Activated CD4-positive, CD25-positive, alpha-beta regulatory T cell (primary cell): ENCODE data around the gene GNG7.
"Not testable (repeated sequence)": the region's sequence is repeated elsewhere in the genome, so short reads cannot be mapped to it uniquely, and the experiment has no call there.

Experiments
- DNase-seq, 4 experiments: peaks; one replicate each; lab custom pipeline; 2025; lab: John Stamatoyannopoulos, UW

Gene GNG7

DNA sequence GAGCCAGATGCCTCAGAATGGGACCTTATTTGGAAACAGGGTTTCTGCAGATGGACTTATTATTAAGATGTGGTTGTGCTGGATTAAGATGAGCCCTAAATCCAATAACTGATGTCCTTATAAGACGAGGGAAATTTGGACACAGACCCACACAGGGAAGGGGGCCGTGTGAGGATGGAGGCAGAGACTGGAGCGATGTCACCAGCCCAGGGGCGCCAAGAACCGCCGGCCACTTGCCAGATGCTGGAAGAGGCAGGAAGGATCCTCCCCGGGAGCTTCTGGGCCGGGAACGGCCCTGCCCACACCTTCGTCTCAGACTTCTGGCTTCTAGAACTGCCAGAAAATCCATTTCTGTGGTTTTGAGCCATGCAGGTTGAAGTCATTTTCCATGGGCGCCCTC lies 26.6 kb downstream of the GNG7 start:
- DNase-seq: no peak

DNA sequence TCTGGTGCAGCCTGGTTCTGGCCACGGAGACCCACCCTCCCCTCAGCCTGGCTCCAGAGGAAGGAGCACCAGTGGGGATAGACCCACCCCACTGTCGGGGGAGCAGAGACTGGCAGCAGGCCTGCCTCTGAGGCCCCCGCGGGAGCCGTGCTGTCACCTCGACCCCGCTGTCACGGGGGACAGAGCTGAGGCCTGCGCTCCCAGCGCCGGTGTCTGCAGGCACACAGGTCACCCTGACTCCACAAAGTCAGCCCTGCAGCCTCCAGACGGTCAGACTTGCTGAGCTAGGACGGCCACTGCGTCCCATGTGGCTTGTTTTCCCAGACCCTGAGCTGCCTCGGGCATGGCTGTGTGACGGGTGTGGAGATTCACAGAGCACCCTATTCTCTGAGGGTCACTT lies 32.3 kb downstream of the GNG7 start:
- DNase-seq: no peak

GRCh38 chr19:2668175-2668763 lies 34.2 kb downstream of the GNG7 start:
- DNase-seq: no peak

DNA sequence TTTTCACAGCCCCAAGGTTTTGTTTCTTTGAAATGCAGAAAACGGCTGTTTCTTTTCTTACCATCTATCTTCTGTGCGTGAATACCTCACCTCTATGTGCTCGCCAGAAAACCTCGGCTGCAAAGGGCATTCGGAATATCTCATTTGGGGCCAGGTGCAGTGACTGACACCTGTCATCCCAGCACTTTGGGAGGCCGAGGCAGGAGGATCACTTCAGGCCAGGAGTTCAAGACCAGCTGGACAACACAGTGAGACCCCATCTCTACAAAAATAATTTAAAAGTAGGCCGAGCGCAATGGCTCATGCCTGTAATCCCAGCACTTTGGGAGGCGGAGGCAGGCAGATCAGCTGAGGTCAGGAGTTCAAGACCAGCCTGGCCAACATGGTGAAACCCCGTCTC lies 35.1 kb downstream of the GNG7 start:
- DNase-seq: not testable (repeated sequence)

DNA sequence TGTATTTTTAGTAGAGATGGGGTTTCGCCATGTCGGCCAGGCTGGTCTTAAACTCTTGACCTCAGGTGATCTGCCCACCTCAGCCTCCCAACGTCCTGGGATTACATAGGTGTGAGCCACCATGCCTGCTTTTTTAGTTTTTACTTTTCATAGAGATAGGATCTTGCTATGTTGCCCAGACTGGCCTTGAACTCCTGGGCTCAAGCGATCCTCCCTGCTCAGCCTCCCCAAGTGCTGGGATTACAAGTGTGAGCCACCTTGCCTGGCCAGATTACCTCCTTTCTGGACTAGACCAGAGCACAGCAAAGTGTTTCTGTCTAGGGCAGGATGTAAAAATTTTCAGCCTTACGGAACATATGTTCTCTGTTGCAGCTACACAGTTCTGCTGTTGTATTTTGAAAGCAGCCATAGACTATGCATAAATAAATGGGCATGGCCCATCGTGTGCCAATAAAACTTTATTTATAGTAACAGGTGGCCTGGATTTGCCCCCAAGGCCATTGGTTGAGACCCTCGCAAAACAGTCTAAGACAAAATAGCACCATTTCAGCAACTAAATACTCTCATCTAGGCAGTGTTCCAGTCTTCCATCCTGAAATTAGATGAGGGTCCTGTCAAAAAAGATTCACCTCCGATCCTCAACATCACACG lies 36.0 kb downstream of the GNG7 start:
- DNase-seq: no peak

DNA sequence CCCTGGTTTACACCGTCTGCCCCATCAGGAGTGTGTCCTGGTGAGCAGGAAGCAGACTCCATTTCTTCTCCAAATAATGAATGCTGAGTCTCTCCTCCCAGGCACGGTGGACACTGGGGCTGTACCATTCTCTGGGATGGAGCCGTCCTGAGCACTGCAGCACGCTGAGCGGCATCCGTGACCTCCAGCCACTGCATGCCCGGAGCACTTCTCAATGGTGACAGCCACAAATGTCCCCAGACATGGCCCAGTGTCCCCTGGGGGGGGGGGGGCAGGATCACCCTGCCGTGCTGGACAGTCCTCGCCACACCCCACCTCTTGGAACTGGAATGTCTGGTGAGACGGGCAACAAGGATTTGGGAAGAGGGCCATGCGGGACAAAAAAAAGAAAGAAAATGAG lies 37.4 kb downstream of the GNG7 start:
- no peak for DNase-seq

- DNase-seq: no peak
Measured at GRCh38 chr19:2663920-2664571, 38.4 kb downstream of the GNG7 start.

DNA sequence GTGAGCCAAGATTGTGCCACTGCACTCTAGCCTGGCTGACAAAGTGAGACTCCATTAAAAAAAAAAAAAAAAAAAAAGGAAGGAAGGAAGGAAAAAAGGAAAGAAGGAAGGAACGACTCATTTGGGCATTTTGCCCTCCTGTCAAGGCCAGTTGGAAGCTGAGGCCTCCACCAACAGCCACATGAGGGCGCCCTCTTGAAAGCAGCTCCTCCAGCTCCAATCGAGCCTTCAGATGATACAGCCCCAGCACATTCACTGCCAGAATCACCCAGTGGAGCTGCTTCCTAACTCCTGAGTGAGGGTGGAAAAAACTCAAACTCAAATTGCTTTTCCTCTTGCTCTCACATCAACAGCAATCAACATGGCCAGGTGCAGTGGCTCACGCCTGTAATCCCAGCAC lies 40.9 kb downstream of the GNG7 start:
- no peak for DNase-seq

DNA sequence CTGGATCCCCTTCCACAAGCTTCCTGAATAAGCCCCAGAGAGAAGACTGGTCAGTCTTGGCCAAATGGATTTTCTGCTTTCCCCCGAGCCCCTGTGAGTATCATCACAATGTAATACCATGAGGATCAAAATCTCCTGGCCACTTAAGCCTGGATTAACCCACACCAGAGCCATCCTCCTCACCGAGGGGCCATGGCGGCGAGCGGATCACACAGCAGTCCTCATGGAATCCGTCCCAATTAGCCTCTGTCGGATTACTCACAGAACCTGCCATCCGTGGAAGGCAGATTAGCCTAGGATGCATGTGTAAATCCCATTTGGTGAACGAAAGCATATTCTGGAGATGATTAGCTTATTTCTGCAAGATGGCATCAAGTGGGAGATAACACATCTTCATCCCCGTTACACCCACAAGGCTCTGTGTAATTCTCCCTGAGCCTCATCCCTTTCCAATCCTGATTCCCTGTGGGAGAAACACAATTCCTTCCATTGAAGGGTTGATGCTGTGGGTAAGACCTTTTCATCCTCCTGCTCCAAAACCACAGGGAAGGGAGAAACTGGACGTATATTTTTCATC lies 42.5 kb downstream of the GNG7 start:
- no peak for DNase-seq

DNA sequence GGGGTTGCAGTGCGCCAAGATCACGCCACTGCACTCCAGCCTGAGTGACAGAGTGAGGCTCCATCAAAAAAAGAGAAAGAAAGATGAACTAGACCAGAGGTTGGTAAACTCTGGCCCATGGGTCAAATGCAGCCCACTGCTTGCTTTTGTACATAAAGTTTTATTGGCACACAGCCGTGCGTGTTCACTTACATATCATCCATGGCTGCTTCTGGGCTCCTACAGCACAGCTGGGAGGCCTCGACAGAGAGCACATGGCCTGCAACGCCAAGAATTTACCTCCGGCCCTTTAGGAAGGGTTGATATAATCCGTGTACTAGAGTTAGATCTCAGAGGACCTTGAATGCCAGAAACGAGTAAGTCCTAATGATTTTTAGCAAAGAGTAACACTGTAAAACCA lies 46.0 kb downstream of the GNG7 start:
- DNase-seq: no peak

DNA sequence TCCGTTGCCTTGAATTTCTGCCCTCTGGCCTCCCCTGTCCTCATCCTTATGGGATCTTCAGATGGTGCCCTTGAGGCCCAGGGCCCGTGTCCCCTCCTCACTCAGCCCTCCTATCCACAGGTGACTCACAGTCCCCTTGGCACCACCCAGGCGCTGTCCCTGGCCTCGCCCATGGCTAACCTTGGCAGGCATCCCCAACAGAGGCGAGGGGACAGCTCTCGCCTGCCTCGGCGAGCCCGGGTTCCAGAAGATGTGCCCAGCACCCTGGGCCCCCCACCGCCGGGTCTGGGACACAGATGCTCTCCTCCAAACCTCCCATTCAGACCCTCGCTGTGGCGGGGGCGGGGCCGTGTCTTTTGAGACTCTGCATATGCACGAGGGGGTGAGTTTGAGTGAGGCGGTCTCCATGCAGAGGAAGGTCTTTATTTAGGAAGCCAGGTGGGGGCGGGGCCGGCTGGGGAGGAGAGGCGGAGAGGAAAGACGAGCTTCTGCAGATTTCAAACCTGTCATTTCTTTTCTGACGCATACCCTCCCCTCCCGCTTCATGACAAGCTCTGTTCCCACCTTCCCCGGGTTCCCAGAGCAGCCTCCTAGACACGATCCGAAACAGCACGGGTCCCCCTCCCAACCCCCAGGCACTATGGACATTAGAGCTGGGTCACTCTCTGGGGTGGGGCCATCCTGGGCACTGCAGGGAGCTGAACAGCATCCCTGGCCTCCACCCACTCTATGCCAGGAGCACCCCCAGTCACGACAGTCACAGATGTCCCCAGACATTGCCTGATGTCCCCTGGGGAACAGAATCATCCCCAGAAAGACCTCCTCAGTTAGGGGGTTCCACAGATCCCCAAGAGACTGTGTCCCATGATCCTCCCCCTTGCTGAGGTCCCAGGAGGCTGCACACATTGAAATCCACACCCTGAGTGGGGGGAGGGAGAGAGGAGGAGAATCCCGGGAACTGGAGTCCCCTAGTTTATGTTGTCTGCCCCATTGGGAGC lies 48.5 kb downstream of the GNG7 start:
- no peak for DNase-seq

DNA sequence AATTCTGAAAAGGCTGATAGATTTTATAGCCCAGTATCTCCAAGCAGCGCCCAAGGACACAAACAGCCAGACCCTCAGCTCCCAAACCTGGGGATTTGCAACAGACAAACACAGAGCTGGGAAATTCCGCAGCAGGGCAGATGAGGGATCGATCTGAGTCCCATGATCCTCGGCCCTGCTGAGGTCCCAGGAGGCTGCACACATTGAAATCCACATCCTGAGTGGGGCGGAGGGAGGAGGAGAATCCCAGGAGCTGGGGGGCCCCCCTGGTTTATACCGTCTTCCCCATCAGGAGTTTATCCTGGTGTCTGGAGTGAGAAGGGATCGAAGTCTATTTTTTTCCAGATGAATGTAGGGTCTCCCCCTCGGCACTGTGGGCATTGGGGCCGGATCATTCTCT lies 49.3 kb downstream of the GNG7 start:
- DNase-seq: no peak

- DNase-seq: no peak
Measured at GRCh38 chr19:2652504-2653099, 49.9 kb downstream of the GNG7 start.

DNA sequence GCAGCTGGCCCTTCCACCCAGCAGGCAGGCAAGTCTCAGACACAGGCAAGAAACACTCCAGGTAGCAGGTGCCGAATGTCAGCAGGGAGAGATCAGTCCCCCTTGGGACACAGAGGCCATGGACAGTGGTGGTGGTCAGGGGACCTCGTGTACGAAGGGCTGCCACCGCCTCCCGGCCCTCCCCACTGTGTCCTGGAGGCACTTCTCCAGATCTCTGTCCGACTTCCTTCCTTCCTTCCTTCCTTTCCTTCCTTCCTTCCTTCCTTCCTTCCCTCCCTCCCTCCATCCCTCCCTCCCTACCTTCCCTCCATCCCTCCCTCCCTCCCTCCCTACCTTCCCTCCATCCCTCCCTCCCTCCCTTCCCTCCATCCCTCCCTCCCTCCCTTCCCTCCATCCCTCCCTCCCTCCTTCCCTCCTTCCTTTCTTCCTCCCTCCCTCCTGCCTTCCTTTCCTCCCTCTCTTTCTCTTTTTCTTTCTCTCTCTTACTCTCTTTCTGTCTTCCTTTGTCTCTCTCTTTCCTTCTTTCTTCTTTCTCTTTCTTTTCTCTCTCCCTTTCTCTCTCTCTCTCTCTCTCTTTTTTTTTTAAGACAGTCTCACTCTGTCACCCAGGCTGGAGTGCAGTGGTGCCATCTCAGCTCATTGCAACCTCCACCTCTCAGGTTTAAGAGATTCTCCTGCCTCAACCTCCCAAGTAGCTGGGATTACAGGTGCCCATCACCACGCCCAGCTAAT lies 51.3 kb downstream of the GNG7 start:
- DNase-seq: not testable (repeated sequence)

GRCh38 chr19:2650515-2650914 lies 52.0 kb downstream of the GNG7 start:
- DNase-seq: no peak

DNA sequence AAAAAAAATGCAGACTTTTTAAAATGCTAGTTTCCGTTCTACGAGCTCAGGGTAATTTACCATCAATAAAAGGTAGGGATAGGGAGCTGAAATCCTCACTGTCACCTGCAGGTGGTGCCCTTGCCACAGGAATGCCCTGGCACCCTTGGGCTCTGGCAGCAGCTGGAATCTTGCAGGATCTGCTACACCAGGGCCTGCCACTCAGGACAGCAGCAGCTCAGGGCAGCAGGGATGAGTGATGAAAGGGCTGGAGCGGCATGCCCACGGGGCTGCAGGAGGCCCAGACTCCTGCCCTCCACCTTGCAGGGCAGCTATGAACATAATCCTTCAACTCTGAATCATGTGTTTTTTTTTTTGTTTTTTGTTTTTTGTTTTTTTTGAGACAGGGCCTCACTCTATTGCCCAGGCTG lies 54.0 kb downstream of the GNG7 start:
- DNase-seq: peak; percentile 49 to 63 (median 56)

DNA sequence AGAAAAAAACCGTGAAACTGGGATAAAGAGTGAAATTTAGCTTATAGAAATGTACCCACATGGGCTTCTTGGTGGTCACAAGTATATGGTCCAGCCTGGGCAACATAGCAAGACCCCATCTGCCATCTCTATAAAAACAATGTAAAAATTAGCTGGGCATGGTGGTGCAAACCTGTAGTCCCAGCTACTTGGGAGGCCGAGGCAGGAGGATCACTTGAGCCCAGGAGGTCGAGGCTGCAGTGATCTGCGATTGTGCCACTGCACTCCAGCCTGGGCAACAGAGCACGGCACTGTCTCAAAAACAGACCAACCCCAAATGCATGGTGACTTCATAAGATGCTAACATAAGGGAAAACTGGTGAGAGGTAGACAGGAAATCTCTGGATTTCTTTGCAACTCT lies 54.4 kb downstream of the GNG7 start:
- no peak for DNase-seq

DNA sequence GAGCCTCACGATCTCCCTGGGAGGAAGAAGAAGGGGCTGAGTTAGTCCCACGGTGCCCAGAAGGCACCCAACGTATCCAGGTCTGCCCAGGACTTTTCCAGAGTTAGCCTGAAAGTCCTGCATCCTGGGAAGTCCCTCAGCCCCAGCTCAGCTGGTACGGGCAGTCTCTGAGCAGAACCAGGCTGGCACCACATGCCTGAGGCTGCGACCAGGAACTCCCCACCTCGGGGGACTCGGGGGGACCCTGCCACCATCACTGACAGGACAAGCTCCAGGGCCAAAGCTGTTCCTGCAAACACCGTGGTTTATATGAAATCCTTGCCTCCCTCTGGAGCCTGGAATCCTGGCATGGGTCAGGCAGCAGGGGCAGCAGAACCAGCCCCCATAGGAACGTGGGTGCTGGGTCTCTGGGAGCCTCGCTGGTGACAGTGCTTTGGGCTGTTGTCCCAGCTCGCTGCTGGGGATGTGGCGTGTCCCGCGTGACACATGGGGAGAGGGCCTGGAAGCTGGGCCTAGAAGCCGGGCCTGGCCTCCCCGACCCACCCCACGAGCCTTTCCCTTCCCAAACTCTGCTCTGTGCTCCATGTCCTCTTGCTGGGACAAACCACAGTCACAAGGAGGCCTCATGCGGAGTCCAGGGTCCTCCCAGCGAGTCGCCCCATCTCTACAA lies 55.5 kb downstream of the GNG7 start:
- DNase-seq: no peak

- no peak for DNase-seq
Measured at GRCh38 chr19:2645826-2646225, 56.7 kb downstream of the GNG7 start.

- not testable (repeated sequence) for DNase-seq
Measured at GRCh38 chr19:2643123-2643737, 59.3 kb downstream of the GNG7 start.
